Hair follicle dermal papilla cell (primary cell): Measurements from ENCODE around the gene THOC1. TPM values are rescaled to one million over a fixed set of nuclear protein-coding genes. Genes with fewer than 3 reads are reported as not detected.

Experiments
- total RNA-seq: library from RNA; depleted of rRNA; stranded (reverse); fragments of >200 nt; gene quantifications from 2 replicates; pipeline ENCODE4 v1.2.3, GENCODE V29; 2012

Gene THOC1
- total RNA-seq: 27.1 and 36.2 TPM in 2 replicates

GRCh38 chr18:267688-268552 lies at the start of gene THOC1:
TSS of gene THOC1 (minus strand) at chr18:268047. CDS start at chr18:268019, 28 bp downstream.

Other genes with a start within 250 kb of the THOC1 start
- gene TUBB8B, start 218.4 kb downstream of the THOC1 start, total RNA-seq: not detected in 2 replicates
- gene USP14, start 109.5 kb downstream of the THOC1 start, total RNA-seq: 15.4 and 16.4 TPM in 2 replicates
- gene COLEC12, start 232.7 kb upstream of the THOC1 start, total RNA-seq: 297 and 345 TPM in 2 replicates